Measurements from ENCODE around the gene DENND4A. TPM values are rescaled to one million over a fixed set of nuclear protein-coding genes. Genes with fewer than 3 reads are reported as not detected.
"Not testable (repeated sequence)": the region's sequence is repeated elsewhere in the genome, so short reads cannot be mapped to it uniquely, and the experiment has no call there.

DENND4A gene
- total RNA-seq, 1 experiment from 2014 or later = 26.0 TPM

- Mint-ChIP-seq H3K4me3 (ENCODE audit: low read depth, unreplicated experiment) (no peak overlapping the region), H3K36me3 (ENCODE audit: insufficient read depth, unreplicated experiment) (peaks cover 12% of the 10 kb centered on the region), H3K27me3 (ENCODE audit: unreplicated experiment) (no peaks in the 10 kb centered on the region), H3K9me3 (ENCODE audit: low read depth, unreplicated experiment) (no peaks in the 10 kb centered on the region), H3K4me1 (ENCODE audit: low read depth, unreplicated experiment) (no peaks in the 10 kb centered on the region), H3K27ac (ENCODE audit: unreplicated experiment) (no peak overlapping the region)
- BruUV-seq (replicated peaks) = no TSS peak
- no peak for TF ChIP-seq CTCF (IDR thresholded peaks at IDR 0.05; ENCODE audit: unreplicated experiment)
- DNase-seq = no peak
- CTCF ChIA-PET = no interaction called here
- intact Hi-C loops (cut with micrococcal nuclease; ENCODE audit: unreplicated experiment) = no loop called here
Measured at GRCh38 chr15:65740148-65740547, 51.9 kb downstream of the DENND4A start.

DNA sequence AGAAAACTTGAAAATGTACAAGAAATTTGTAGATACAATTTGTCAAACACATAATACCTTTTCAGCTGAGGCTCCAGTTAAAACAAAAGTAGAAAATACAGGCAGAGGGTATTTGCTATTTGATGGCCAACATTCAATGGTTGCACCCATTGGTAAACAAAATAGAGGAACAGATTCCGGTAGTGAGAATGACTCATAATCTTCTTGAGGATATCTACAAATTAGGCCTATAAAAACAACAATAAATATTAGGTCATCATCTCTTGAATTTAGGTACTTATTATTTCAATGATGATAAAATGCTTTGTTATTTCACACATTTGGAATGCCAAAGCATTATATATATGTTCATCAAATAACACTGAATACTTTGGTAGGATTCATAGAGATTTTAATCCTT, 53.4 kb downstream of the DENND4A start:
- Mint-ChIP-seq H3K9me3 (ENCODE audit: low read depth, unreplicated experiment) (no peaks in the 10 kb centered on the region), H3K4me1 (ENCODE audit: low read depth, unreplicated experiment) (no peaks in the 10 kb centered on the region), H3K4me3 (ENCODE audit: low read depth, unreplicated experiment) (no peak overlapping the region), H3K27ac (ENCODE audit: unreplicated experiment) (no peak overlapping the region), H3K36me3 (ENCODE audit: insufficient read depth, unreplicated experiment) (peaks cover 12% of the 10 kb centered on the region), H3K27me3 (ENCODE audit: unreplicated experiment) (no peaks in the 10 kb centered on the region)
- CTCF ChIA-PET = no interaction called here
- intact Hi-C loops (cut with micrococcal nuclease; ENCODE audit: unreplicated experiment) = no loop called here
- TF ChIP-seq CTCF (IDR thresholded peaks at IDR 0.05; ENCODE audit: unreplicated experiment) = no peak
- BruUV-seq (replicated peaks) = no TSS peak
- DNase-seq = no peak

DNA sequence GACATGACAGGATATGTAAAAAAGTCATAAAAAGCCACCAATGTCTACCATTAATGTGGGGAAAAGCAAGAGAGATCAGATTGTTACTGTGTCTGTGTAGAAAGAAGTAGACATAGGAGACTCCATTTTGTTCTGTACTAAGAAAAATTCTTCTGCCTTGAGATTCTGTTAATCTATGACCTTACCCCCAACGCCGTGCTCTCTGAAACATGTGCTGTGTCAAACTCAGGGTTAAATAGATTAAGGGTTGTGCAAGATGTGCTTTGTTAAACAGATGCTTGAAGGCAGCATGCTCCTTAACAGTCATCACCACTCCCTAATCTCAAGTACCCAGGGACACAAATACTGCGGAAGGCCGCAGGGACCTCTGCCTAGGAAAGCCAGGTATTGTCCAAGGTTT, 58.5 kb downstream of the DENND4A start:
- H3K9me3 Mint-ChIP-seq (ENCODE audit: low read depth, unreplicated experiment); H3K27me3 Mint-ChIP-seq (ENCODE audit: unreplicated experiment); H3K27ac Mint-ChIP-seq (ENCODE audit: unreplicated experiment); H3K4me3 Mint-ChIP-seq (ENCODE audit: low read depth, unreplicated experiment); CTCF ChIA-PET; intact Hi-C loops (cut with micrococcal nuclease; ENCODE audit: unreplicated experiment); DNase-seq; BruUV-seq (replicated peaks); H3K4me1 Mint-ChIP-seq (ENCODE audit: low read depth, unreplicated experiment): not testable (repeated sequence)
- H3K36me3 Mint-ChIP-seq (ENCODE audit: insufficient read depth, unreplicated experiment) = peaks cover 12% of the 10 kb centered on the region

GRCh38 chr15:65732698-65733097, 59.4 kb downstream of the DENND4A start:
- Mint-ChIP-seq H3K4me3 (ENCODE audit: low read depth, unreplicated experiment) (no peak overlapping the region), H3K4me1 (ENCODE audit: low read depth, unreplicated experiment) (no peaks in the 10 kb centered on the region), H3K36me3 (ENCODE audit: insufficient read depth, unreplicated experiment) (peaks cover 11% of the 10 kb centered on the region), H3K27me3 (ENCODE audit: unreplicated experiment) (no peaks in the 10 kb centered on the region), H3K27ac (ENCODE audit: unreplicated experiment) (no peak overlapping the region), H3K9me3 (ENCODE audit: low read depth, unreplicated experiment) (no peaks in the 10 kb centered on the region)
- CTCF ChIA-PET = no interaction called here
- TF ChIP-seq CTCF (IDR thresholded peaks at IDR 0.05; ENCODE audit: unreplicated experiment) = no peak
- intact Hi-C loops (cut with micrococcal nuclease; ENCODE audit: unreplicated experiment) = no loop called here
- no peak for DNase-seq
- BruUV-seq (replicated peaks) = no TSS peak

DNA sequence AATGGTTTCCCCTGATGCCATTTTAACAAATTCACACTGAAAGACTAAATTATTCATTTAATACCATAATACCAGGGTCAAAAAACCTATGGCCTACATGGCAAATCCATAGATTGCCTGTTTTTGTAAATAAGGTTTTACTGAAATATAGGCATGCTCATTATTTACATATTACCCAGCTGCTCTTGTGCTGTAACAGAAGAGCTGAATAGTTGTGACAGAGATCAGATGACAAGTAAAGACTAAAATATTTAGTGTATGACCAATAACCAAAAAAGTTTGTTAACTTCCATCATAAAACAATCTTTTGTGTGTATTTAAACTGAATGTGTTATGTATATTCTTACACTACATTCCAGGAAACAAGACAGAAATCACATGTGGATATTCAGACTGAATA, 60.2 kb downstream of the DENND4A start:
- Mint-ChIP-seq H3K4me1 (ENCODE audit: low read depth, unreplicated experiment) (no peaks in the 10 kb centered on the region), H3K36me3 (ENCODE audit: insufficient read depth, unreplicated experiment) (peaks cover 5% of the 10 kb centered on the region), H3K27me3 (ENCODE audit: unreplicated experiment) (no peaks in the 10 kb centered on the region), H3K4me3 (ENCODE audit: low read depth, unreplicated experiment) (no peak overlapping the region), H3K9me3 (ENCODE audit: low read depth, unreplicated experiment) (no peaks in the 10 kb centered on the region), H3K27ac (ENCODE audit: unreplicated experiment) (no peak overlapping the region)
- no peak for TF ChIP-seq CTCF (IDR thresholded peaks at IDR 0.05; ENCODE audit: unreplicated experiment)
- intact Hi-C loops (cut with micrococcal nuclease; ENCODE audit: unreplicated experiment) = no loop called here
- CTCF ChIA-PET = interaction anchor here (0.6 kb wide), 1 partner anchor 248 kb away, joined by 12 read pairs; no protein-coding TSS in a partner anchor
- no TSS peak for BruUV-seq (replicated peaks)
- no peak for DNase-seq
